ENCODE data around the gene PATL1. TPM values are rescaled to one million over a fixed set of nuclear protein-coding genes. Genes with fewer than 3 reads are reported as not detected.
A peak's percentile ranks its signal among the peaks of the same experiment; 100 is the strongest.
"Not testable (repeated sequence)": the region's sequence is repeated elsewhere in the genome, so short reads cannot be mapped to it uniquely, and the experiment has no call there.

The PATL1 gene
- total RNA-seq, 4 donors from 2014 or later, result 19.0 to 25.6 (median 22.9) TPM

DNA sequence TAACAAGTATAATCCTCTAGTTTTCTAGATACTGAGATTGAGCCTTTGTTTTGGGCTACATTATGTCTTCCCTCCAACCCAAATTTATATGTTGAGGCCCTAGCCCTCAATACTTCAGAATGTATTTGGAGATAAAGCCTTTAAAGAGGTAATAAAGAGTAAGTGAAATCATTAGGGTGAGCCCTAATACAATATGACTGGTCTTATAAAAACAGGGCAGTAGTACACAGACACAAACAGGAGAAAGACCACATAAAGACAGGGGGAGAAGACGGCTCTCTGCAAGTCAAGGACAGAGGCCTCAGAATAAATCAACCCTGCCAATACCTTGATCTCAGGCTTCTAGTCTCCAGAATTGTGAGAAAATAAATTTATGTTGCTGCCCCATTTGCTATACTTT lies 38.5 kb upstream of the PATL1 start:
- Histone ChIP-seq H3K9me3 (no peaks in the 10 kb centered on the region), H3K4me1 (no peaks in the 10 kb centered on the region), H3K27ac (no peak overlapping the region), H3K27me3 (no peaks in the 10 kb centered on the region), H3K36me3 (no peaks in the 10 kb centered on the region), H3K4me3 (no peak overlapping the region)
- DNase-seq, result no peak
- no peak for TF ChIP-seq CTCF (IDR thresholded peaks at IDR 0.05)
- TF ChIP-seq POLR2A (IDR thresholded peaks at IDR 0.05), result no peak

DNA sequence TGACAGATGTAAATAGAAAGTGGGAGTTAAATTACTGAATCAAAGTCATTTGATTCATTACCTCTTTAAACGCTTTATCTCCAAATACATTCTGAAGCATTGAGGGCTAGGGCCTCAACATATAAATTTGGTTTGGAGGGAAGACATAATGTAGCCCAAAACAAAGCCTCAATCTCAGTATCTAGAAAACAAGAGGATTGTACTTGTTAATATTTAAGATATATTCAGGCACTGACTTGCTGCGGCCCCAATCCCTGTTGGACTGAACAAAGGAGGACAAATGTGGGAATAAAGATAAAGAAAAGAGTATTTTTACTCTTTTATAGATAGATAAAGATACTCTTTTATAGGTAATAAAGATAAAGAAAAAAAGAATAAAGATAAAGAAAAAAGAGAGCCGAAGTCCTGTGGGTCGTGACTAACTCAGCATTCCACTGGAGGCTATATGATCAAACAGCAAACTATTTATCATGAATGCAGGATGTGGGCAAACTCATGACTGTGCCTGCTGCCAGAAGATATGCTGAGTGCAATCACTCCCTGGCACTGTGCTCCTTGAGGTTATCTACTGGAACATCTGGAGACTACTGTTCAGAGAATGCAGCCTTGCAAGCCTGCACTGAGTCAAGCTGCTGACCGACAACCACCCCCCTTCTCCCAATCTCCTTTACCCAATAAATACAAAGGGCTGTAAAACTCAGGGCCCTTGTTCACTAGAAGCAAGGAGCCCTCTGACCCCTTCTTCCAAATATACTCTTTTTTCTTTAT lies 37.9 kb upstream of the PATL1 start:
- no peaks in the 10 kb centered on the region for H3K27me3 ChIP-seq
- DNase-seq, result peak in 1 of 3 donors; percentile 64

GRCh38 chr11:59705294-59705693 lies 36.5 kb upstream of the PATL1 start:
- TF ChIP-seq POLR2A (IDR thresholded peaks at IDR 0.05) (no peak), CTCF (IDR thresholded peaks at IDR 0.05) (no peak)
- no peaks in the 10 kb centered on the region for H3K9me3 ChIP-seq
- H3K4me1 ChIP-seq, result no peaks in the 10 kb centered on the region
- H3K36me3 ChIP-seq, result no peaks in the 10 kb centered on the region
- no peak for DNase-seq
- no peak overlapping the region for H3K4me3 ChIP-seq
- no peaks in the 10 kb centered on the region for H3K27me3 ChIP-seq
- H3K27ac ChIP-seq, result no peak overlapping the region

More for the DNA sequence above, 37.9 kb upstream of the PATL1 start:
- TF ChIP-seq CTCF (IDR thresholded peaks at IDR 0.05) (no peak), POLR2A (IDR thresholded peaks at IDR 0.05) (no peak)
- Histone ChIP-seq H3K36me3 (no peaks in the 10 kb centered on the region), H3K4me3 (no peak overlapping the region), H3K4me1 (no peaks in the 10 kb centered on the region), H3K27ac (no peak overlapping the region), H3K9me3 (no peaks in the 10 kb centered on the region)

- not testable (repeated sequence) for H3K27ac ChIP-seq, H3K9me3 ChIP-seq, H3K4me1 ChIP-seq, H3K27me3 ChIP-seq, H3K36me3 ChIP-seq, DNase-seq, H3K4me3 ChIP-seq
These were observed 34.7 kb upstream of the PATL1 start for GRCh38 chr11:59703515-59703914.

- not testable (repeated sequence) for H3K27ac ChIP-seq, H3K4me1 ChIP-seq
These were observed 31.3 kb upstream of the PATL1 start for GRCh38 chr11:59700157-59700556.

GRCh38 chr11:59698506-59698905 lies 29.7 kb upstream of the PATL1 start:
- TF ChIP-seq CTCF (IDR thresholded peaks at IDR 0.05) (no peak), POLR2A (IDR thresholded peaks at IDR 0.05) (no peak)
- no peak overlapping the region for H3K27ac ChIP-seq
- no peak overlapping the region for H3K4me3 ChIP-seq
- DNase-seq, result no peak
- H3K27me3 ChIP-seq, result no peaks in the 10 kb centered on the region
- no peaks in the 10 kb centered on the region for H3K9me3 ChIP-seq
- H3K4me1 ChIP-seq, result no peaks in the 10 kb centered on the region
- no peaks in the 10 kb centered on the region for H3K36me3 ChIP-seq

More at GRCh38 chr11:59700157-59700556, 31.3 kb upstream of the PATL1 start:
- not testable (repeated sequence) for H3K36me3 ChIP-seq, H3K27me3 ChIP-seq, H3K4me3 ChIP-seq, H3K9me3 ChIP-seq, DNase-seq

- H3K9me3 ChIP-seq, result peaks cover 0 to 10% (median 0%) of the 10 kb centered on the region in 4 donors
- H3K36me3 ChIP-seq, result no peaks in the 10 kb centered on the region
- H3K4me1 ChIP-seq, result peaks cover 0 to 4% (median 0%) of the 10 kb centered on the region in 4 donors
- no peak overlapping the region for H3K4me3 ChIP-seq
- no peak for TF ChIP-seq CTCF (IDR thresholded peaks at IDR 0.05)
- TF ChIP-seq POLR2A (IDR thresholded peaks at IDR 0.05), result no peak
- no peaks in the 10 kb centered on the region for H3K27me3 ChIP-seq
- no peak for DNase-seq
- no peak overlapping the region for H3K27ac ChIP-seq
These were observed 24.1 kb upstream of the PATL1 start for GRCh38 chr11:59692915-59693314.
